EL (cell line): ENCODE data around the gene TMUB2.
A peak's percentile ranks its signal among the peaks of the same experiment; 100 is the strongest.
"Not testable (repeated sequence)": the region's sequence is repeated elsewhere in the genome, so short reads cannot be mapped to it uniquely, and the experiment has no call there.

ENCODE experiments used
- DNase-seq: peaks from one replicate; pipeline ENCODE4 v3.0.0-alpha.2; 2016

TMUB2 gene

GRCh38 chr17:44219616-44220212 is 32.9 kb downstream of the TMUB2 start, which contains the start of gene UBTF:
TSS of gene UBTF (minus strand) at chr17:44219675. CDS start at chr17:44218229, 1,446 bp downstream.
- DNase-seq, result peak; percentile 67

DNA sequence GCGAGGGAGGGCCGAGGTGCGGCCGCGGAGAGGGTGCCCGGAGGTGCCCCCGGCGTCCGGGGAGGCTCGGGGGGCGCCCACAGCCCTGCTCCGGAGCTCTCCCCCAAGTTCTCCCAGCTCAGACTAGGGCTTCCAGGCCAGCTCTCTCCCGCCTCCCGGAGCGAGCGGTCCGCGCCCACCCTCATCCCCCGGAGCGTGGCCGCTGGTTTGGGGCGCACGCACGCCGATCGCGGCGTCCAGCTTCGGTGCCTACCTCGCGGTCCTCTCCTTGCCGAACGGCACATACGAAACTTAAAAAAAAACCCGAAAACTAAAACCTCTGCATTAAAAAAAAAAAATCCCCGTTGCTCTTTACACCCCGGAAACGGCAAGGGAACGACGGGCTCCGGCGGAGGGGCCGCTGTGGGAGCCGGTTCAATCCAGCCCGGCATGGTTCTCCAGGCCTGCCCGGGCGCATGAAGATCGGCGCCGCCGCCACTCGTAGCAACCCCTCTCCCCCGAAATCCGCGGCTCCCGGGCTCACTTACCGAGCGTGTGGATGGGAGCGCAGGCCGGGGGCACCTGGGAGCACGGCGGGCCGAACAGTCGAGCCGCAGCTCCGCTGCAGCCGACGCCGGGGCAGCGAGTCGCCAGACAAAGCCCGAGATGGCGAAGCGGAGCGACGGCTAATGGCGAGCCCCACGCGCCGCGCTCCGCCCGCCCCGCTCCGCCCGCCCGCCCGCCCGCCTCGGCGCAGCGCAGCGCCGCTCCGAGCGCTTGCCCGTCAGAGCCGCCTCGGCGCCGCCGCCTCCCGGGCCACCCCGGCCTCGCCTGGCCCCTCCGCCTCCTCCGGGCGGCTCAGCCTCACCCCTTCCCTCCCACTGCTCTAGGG is 33.7 kb downstream of the TMUB2 start:
- peak; percentile 49 for DNase-seq

DNA sequence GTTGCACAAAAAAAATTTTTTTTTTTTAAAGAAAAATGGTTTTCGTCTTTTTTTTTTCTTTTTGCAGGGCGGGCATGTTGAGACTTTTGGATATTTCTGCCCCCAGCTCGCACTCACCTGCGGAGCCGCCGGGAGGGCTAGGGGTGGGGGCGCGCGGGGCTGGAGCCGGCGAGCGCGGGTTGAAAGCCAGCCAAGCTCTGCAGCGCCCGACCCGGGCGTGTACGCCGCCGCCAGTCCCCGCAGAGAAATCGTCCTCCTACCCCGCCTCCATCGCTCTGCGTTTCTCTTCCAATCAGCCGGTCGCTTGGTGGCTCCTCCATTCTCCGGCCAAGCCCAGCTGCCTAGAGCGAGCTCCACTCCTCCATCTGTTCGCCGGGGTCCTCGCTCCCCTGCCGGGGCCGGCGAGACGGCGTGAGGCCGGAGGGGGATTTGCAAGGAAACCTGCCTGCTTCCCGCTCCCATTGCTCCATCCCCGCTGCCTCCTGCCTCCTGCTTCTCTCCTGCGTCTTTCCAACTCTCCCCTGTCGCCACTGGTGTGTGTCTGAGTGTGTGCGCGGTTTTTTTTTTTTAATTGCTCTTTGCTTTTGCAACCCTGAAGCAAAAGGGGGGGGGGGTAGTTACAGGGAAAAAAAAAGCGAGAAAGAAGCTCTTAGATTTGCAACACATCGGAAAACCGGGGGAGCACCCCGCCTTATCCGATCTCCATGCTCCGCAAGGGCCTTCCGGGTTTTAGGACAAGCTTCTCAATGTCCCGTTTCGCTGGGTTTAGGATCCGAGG is 34.5 kb downstream of the TMUB2 start:
- peak; percentile 84 for DNase-seq

DNA sequence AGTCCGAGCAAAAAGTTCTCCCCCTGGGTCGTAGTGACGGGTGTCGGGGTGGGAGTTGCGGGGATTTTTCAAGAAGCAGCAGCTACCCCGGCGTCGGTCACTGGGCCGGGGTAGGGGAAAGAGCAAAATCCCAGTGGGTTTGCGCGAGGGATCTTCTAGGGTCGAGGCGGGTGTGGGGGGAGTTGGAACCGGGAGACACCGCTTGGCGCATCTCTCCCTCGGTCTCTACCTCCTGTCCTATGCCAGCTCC is 35.0 kb downstream of the TMUB2 start:
- no peak for DNase-seq

DNA sequence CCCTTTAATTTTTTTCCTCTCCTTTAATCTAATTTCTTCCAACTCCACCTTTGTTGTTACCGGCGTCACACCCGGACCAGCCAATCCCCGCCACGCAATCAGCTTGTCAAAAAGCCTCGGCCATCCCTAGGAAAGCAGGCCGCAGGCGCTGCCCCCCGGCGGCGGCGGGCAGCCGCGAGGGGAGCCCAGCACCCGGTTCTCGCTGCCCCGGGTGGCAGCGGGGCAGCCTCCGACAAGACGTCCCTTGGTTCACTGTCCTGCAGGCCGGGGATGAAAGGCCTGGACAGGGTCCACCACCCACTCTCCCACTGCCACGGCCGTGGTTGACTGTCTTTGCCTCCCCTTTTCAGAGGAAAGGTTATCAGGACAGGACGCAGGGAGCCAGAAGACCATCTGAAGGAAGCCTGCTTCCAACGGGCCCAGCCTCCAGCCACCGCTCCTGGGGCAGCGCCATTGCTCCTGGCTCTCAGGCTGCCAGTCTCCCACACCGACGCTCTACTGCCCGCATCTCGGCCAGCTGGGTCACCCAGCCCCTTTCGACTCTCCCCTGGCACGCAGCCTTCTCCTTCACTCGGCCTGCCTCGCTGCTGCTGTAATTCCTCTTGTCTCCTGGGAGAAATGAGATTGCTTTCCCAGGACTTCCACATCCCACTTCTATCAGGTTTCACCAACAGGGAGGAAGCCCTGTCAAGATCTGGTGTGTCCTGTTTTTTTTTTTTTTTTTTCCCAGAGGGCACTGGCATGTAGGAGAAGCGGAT is 35.5 kb downstream of the TMUB2 start:
- peak; percentile 78 for DNase-seq

DNA sequence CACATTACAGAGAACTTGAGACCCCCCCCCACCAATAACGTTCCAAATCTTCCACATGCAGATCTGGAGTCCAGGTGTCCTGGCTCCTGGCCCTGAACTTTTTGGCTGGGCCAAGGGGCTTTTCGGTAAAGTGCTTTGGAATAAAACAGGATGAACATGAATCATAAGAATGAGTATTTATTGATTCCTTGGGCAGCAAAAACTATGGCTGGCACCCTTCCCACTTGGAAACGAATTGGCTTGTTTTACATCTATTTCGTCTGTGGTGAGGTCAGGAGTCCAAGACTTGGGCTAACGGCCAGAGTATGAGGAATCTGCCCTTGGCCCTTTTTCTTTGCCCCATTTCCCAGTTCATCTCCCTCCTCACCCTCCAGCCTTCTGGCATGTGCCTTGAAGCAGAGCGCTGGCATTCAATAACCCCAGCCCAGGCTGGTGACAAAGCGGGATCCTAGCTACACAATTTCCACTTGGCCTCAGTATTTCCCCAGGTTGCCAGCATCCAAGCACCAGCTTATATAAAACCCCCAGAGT is 36.8 kb downstream of the TMUB2 start:
- DNase-seq, result peak; percentile 83

GRCh38 chr17:44229090-44229489 is 42.3 kb downstream of the TMUB2 start:
- DNase-seq, result no peak

GRCh38 chr17:44230140-44230539 is 43.4 kb downstream of the TMUB2 start:
- DNase-seq, result no peak

DNA sequence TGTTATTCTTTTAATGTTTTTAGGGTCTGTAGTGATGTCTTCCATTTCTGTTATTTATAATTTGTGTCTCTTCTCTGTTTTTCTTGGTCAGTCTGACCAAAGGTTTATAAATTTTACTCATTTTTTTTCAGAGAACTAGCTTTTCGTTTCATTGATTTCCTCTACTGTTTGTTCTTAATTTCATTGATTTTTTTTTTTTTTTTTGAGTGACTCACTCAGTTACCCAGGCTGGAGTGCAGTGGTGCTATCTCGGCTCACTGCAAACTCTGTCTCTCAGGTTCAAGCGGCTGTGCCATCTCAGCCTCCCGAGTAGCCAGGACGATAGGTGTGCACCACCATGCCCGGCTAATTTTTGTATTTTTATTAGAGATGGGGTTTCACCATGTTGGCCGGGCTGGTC is 45.3 kb downstream of the TMUB2 start:
- DNase-seq, result no peak

- DNase-seq, result no peak
Observed at GRCh38 chr17:44233582-44233981, 46.8 kb downstream of the TMUB2 start.

GRCh38 chr17:44235583-44235936 is 48.8 kb downstream of the TMUB2 start:
- DNase-seq, result peak; percentile 69

- no peak for DNase-seq
Observed at GRCh38 chr17:44236444-44236991, 49.7 kb downstream of the TMUB2 start.

GRCh38 chr17:44237886-44238285 is 51.1 kb downstream of the TMUB2 start:
- not testable (repeated sequence) for DNase-seq

- no peak for DNase-seq
Observed at GRCh38 chr17:44241106-44241624, 54.4 kb downstream of the TMUB2 start.
